22Rv1 (cell line): ENCODE measurements around the gene FAM76B.

ENCODE experiments used
- ZFX ChIP-seq: fragments of 450-650 bp; IDR thresholded peaks from 2 replicates; pipeline ENCODE4 v1.6.1; 2017; ENCODE audit warnings: antibody characterized with exemption, borderline replicate concordance
- TF ChIP-seq, protein P1 (sequence below): fragments of 450-650 bp; IDR thresholded peaks from 2 replicates; pipeline ENCODE4 v1.5.1; 2017; ENCODE audit warnings: mild to moderate bottlenecking

- TF ChIP-seq, protein P1, sequence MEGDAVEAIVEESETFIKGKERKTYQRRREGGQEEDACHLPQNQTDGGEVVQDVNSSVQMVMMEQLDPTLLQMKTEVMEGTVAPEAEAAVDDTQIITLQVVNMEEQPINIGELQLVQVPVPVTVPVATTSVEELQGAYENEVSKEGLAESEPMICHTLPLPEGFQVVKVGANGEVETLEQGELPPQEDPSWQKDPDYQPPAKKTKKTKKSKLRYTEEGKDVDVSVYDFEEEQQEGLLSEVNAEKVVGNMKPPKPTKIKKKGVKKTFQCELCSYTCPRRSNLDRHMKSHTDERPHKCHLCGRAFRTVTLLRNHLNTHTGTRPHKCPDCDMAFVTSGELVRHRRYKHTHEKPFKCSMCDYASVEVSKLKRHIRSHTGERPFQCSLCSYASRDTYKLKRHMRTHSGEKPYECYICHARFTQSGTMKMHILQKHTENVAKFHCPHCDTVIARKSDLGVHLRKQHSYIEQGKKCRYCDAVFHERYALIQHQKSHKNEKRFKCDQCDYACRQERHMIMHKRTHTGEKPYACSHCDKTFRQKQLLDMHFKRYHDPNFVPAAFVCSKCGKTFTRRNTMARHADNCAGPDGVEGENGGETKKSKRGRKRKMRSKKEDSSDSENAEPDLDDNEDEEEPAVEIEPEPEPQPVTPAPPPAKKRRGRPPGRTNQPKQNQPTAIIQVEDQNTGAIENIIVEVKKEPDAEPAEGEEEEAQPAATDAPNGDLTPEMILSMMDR = no peak
- no peak for TF ChIP-seq ZFX
Measured at GRCh38 chr11:95728094-95728493, 61.5 kb downstream of the FAM76B start.
